Liver (tissue), 9 donors: ENCODE measurements around the gene ING3. TPM values are rescaled to one million over a fixed set of nuclear protein-coding genes. Genes with fewer than 3 reads are reported as not detected.

Source experiments
- DNase-seq: peaks from one replicate; pipeline ENCODE4 v3.0.0-alpha.2; 2017; ENCODE audit warnings: low spot score
- H3K27ac ChIP-seq, 2 donors: one replicate each; pipeline ENCODE4 v1.7.0; 2013; ENCODE audit warnings: inconsistent platforms in 2 of 2, low read length in 2 of 2, control low read depth in 1 of 2, low read depth in 1 of 2, mild to moderate bottlenecking in 1 of 2
- H3K27me3 ChIP-seq, 4 donors: one replicate each; pipeline versions ENCODE4 v1.6.1 to v1.7.0; 2013; ENCODE audit warnings: low read length in 3 of 4, inconsistent platforms in 1 of 4, mild to moderate bottlenecking in 1 of 4, moderate library complexity in 1 of 4; ENCODE audit not compliant: control insufficient read depth in 4 of 4, insufficient read depth in 4 of 4
- H3K36me3 ChIP-seq, 4 donors: one replicate each; pipeline versions ENCODE4 v1.6.1 to v1.7.0; 2013; ENCODE audit warnings: low read length in 3 of 4, mild to moderate bottlenecking in 3 of 4, low read depth in 1 of 4, moderate library complexity in 1 of 4; ENCODE audit not compliant: control insufficient read depth in 4 of 4, insufficient read depth in 3 of 4
- H3K4me1 ChIP-seq, 4 donors: one replicate each; pipeline versions ENCODE4 v1.6.1 to v1.7.0; 2013; ENCODE audit warnings: low read length in 3 of 4, mild to moderate bottlenecking in 3 of 4, moderate library complexity in 1 of 4; ENCODE audit not compliant: control insufficient read depth in 4 of 4, insufficient read depth in 4 of 4
- H3K4me3 ChIP-seq, 3 donors: one replicate each; pipeline versions ENCODE4 v1.6.1 to v1.7.0; 2013; ENCODE audit warnings: low read length in 3 of 3, control low read depth in 1 of 3, low read depth in 1 of 3, mild to moderate bottlenecking in 1 of 3
- H3K9ac ChIP-seq, 2 donors: one replicate each; pipeline ENCODE4 v1.7.0; 2013; ENCODE audit warnings: low read length in 2 of 2, mild to moderate bottlenecking in 2 of 2, moderate library complexity in 2 of 2, control low read depth in 1 of 2, low read depth in 1 of 2
- H3K9me3 ChIP-seq, 4 donors: one replicate each; pipeline versions ENCODE4 v1.6.1 to v1.7.0; 2013; ENCODE audit warnings: low read length in 3 of 4; ENCODE audit not compliant: control insufficient read depth in 4 of 4
- ATF3 ChIP-seq: IDR thresholded peaks from 2 replicates; pipeline ENCODE4 v1.6.1; 2016; ENCODE audit warnings: antibody characterized with exemption
- FOXA2 ChIP-seq: IDR thresholded peaks from 2 replicates; pipeline ENCODE4 v1.6.1; 2016; ENCODE audit warnings: antibody characterized with exemption
- GABPA ChIP-seq, 2 donors: IDR thresholded peaks in 1 of 2; conservative IDR thresholded peaks in 1 of 2; 2 replicates each; pipeline ENCODE4 v1.6.1; 2016; ENCODE audit warnings: antibody characterized with exemption in 2 of 2, mild to moderate bottlenecking in 1 of 2, moderate library complexity in 1 of 2
- HNF4A ChIP-seq, 2 donors: conservative IDR thresholded peaks; 2 replicates each; pipeline ENCODE4 v1.6.1; 2016; ENCODE audit warnings: antibody characterized with exemption in 2 of 2, mild to moderate bottlenecking in 2 of 2
- JUND ChIP-seq, 2 donors: IDR thresholded peaks; 2 replicates each; pipeline ENCODE4 v1.6.1; 2016; ENCODE audit warnings: antibody characterized with exemption in 2 of 2
- MAX ChIP-seq: IDR thresholded peaks from 2 replicates; pipeline ENCODE4 v1.6.1; 2016; ENCODE audit warnings: antibody characterized with exemption
- NR2F2 ChIP-seq: IDR thresholded peaks from 2 replicates; pipeline ENCODE4 v1.6.1; 2016; ENCODE audit warnings: antibody characterized with exemption
- RAD21 ChIP-seq, 2 donors: IDR thresholded peaks; 2 replicates each; pipeline ENCODE4 v1.6.1; 2016; ENCODE audit warnings: antibody characterized with exemption in 2 of 2, mild to moderate bottlenecking in 2 of 2
- REST ChIP-seq: IDR thresholded peaks from 2 replicates; pipeline ENCODE4 v1.6.1; 2016; ENCODE audit warnings: antibody characterized with exemption, mild to moderate bottlenecking
- TAF1 ChIP-seq: conservative IDR thresholded peaks from 2 replicates; pipeline ENCODE4 v1.6.1; 2016; ENCODE audit warnings: antibody characterized with exemption, mild to moderate bottlenecking
- YY1 ChIP-seq: IDR thresholded peaks from 2 replicates; pipeline ENCODE4 v1.6.1; 2016; ENCODE audit warnings: antibody characterized with exemption, mild to moderate bottlenecking
- ZBTB33 ChIP-seq: IDR thresholded peaks from 2 replicates; pipeline ENCODE4 v1.6.1; 2016; ENCODE audit warnings: antibody characterized with exemption
- WGBS: extraction: QIAGEN DNeasy Blood & Tissue Kit; methylation state at CpG from one replicate; pipeline ENCODE4 v1.1.7; 2013; 5-methylcytosine and 5-hydroxymethylcytosine counted together
- polyA plus RNA-seq, 2 donors: library from polyadenylated mRNA; stranded (reverse) in 1 of 2; unstranded in 1 of 2; fragments of 200-250 nt in 1 of 2; fragments of >200 nt in 1 of 2; fragmentation: Nextera tagmentation in 1 of 2; extraction: Ambion mirVana in 1 of 2; gene quantifications; one replicate each; pipeline versions ENCODE4 v1.2.1 to v1.2.3, GENCODE V29; 2013 to 2015
- total RNA-seq, 2 donors: library from RNA; depleted of rRNA; stranded (reverse); fragments of >200 nt; gene quantifications; one replicate each; pipeline ENCODE4 v1.2.3, GENCODE V29; 2014
- donor health status: healthy.
- donor health status: healthy.
- donor health status: healthy.
- donor health status: healthy.
- donor health status: healthy.

The ING3 gene
- total and polyA plus RNA-seq, 4 donors, result 3.8 to 14.0 (median 10.9) TPM

GRCh38 chr7:120989257-120990220 is 39.0 kb downstream of the ING3 start:
- peak; percentile 58 for TF ChIP-seq YY1
- TF ChIP-seq RAD21 (IDR thresholded peaks at IDR 0.05), result peak in 1 of 2 donors; percentile 12
- no peak for TF ChIP-seq GABPA (IDR thresholded peaks at IDR 0.05 in 1 of 2, conservative IDR thresholded peaks at IDR 0.05 in 1 of 2)
- no peak for TF ChIP-seq ATF3
- TF ChIP-seq TAF1, result peak; percentile 15
- TF ChIP-seq ZBTB33, result no peak
- no peak for TF ChIP-seq NR2F2
- no peak for TF ChIP-seq HNF4A (conservative IDR thresholded peaks at IDR 0.05)
- TF ChIP-seq REST, result peak; percentile 64
- peak; percentile 35 for TF ChIP-seq FOXA2
- no peak for TF ChIP-seq MAX
- TF ChIP-seq JUND (IDR thresholded peaks at IDR 0.05), result no peak
- H3K36me3 ChIP-seq, result no peaks in the 10 kb centered on the region
- peaks cover 0 to 33% (median 16%) of the 10 kb centered on the region in 4 donors for H3K4me1 ChIP-seq
- H3K4me3 ChIP-seq, result peak overlapping the region; percentile 61 to 91 (median 76)
- no peaks in the 10 kb centered on the region for H3K9me3 ChIP-seq
- no peaks in the 10 kb centered on the region for H3K27me3 ChIP-seq
- H3K9ac ChIP-seq, result peak overlapping the region; percentile 97 to 98
- WGBS, result 9% methylated on average over 15 of the region's 15 CpGs
- H3K27ac ChIP-seq, result peak overlapping the region; percentile 95 to 99
- no peak for DNase-seq

GRCh38 chr7:120990468-120991118 is 40.0 kb downstream of the ING3 start:
- no peaks in the 10 kb centered on the region for H3K9me3 ChIP-seq
- TF ChIP-seq YY1 (peak; percentile 90), MAX (no peak), RAD21 (IDR thresholded peaks at IDR 0.05) (peak in 1 of 2 donors; percentile 41)
- no peak for DNase-seq
- peak overlapping the region; percentile 44 to 79 (median 76) for H3K4me3 ChIP-seq
- H3K27me3 ChIP-seq, result no peaks in the 10 kb centered on the region
- no peaks in the 10 kb centered on the region for H3K36me3 ChIP-seq
- peak overlapping the region; percentile 95 to 99 for H3K27ac ChIP-seq
- peaks cover 0 to 33% (median 16%) of the 10 kb centered on the region in 4 donors for H3K4me1 ChIP-seq
- WGBS, result 26% methylated on average over 6 of the region's 6 CpGs
- H3K9ac ChIP-seq, result peak overlapping the region; percentile 97 to 98
